GM21576 (cell line): ENCODE results near the gene TOR4A.

ENCODE experiments used
- ATAC-seq: cut with Tn5 transposase; IDR thresholded peaks from one replicate; pipeline ENCODE4 v1.9.1; 2021; ENCODE audit warnings: mild to moderate bottlenecking, moderate library complexity; ENCODE audit not compliant: unreplicated experiment

TOR4A gene

GRCh38 chr9:137293482-137294090 is 16.1 kb downstream of the TOR4A start:
- ATAC-seq, result no peak

GRCh38 chr9:137294091-137294680 is 16.7 kb downstream of the TOR4A start:
- no peak for ATAC-seq

DNA sequence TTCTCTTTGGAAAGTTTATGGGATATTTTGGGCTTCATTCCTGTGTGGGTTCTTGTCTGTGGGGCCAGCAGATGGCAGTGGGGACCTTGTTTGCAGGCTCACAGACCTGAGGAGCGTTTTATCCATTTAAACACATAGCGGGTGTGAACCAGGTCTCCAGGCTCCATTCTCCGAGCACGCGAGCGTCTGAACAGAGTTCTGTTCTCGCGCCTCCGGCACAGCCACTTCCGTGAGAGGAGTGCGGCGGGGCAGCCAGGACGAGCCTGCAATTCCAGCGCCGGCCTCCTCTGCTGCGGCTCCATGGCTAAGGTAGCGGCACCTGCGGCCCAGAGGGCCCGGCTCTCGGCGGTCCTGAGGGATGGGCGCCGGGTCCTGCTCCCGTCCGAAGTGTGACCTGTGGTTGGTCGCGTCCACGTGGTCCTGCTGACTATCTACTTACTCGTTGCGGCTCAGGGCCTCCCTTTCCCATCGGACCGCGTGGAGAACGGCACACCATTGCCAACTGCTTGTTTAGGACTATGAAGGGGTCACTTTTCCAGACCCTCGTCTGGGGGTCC is 17.2 kb downstream of the TOR4A start:
- no peak for ATAC-seq

GRCh38 chr9:137295238-137295811 is 17.8 kb downstream of the TOR4A start:
- ATAC-seq, result peak; percentile 56

DNA sequence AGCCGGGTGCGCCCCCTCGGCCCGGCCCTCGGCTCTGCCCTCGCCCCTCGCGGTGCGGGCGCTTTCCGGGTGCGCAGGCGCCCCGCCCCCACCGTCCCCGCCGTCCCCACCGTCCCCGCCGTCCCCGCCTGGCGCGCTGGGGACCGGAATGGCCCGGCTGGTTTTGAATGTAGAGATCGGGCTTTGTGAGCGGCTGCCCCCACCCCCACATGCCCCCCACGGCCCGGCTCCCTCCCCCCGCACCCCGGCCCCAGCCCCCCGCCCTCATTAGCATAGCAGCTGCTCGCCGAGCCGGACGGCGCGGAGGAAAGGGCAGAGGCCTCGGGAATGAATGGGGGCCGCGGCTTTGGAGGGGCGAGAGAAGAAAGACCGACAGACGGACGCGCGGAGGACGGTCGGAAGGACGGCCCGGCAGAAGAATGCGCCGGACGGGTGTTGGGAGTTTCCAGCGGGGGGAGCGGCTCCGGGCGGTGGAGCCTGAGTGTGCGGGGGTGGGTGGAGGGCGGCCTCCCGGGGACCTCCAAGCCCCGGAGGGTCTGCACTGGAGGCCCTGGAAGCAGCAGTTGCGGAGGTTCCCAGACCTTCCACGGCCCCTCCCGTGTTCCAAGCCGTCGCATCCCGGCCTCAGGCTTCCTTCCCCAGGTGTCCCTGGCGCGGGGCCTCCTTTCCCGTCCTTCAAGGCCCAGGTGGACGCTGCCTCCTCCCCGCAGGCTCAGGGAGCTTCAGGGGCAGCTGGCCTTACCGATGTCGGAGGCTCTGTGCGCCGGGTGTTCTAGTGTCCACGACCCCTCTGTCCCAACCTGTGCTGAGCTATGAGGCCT is 18.5 kb downstream of the TOR4A start:
- no peak for ATAC-seq

- no peak for ATAC-seq
Measured at GRCh38 chr9:137296670-137297664, 19.4 kb downstream of the TOR4A start.

- ATAC-seq, result no peak
Measured at GRCh38 chr9:137297966-137298365, 20.4 kb downstream of the TOR4A start.

DNA sequence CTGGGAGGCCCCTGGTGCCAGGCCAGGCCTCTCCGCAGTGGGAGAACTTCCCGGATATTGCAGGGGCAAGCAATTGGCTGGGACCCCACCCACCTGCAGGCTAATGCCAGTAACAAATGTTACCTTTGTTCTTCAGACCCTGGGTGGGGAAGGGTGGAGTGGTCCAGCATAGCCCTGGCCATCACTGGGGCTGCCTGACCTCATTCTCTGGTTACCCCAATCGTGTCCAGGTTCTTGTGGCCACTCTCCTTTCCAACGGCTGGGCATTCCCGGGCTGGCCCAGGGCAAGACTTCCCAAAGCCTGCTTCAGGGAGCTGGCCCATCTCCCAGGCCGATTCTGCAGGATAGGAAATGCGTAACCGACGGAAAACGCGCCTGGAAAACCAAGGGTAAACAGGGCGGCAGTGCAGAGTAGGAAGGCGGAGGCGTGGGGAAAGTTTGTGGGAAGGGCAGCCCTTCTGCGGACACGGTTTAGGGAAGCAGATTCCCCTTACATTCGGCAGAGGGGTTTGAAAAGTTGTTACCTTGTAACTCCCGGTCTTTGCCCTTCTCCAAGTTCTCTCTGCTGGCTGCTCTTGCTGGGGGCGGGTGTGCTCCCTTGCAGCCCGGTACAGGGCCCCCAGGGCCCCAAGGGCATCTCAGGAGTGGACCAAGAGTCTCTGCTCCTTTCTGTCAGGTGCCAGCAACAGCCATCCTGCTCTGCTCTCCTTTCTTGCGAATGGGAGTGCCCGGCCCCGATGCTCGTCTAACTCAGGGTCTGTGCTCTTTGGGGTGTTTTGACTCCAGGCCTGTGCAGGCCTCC is 21.1 kb downstream of the TOR4A start:
- ATAC-seq, result no peak

DNA sequence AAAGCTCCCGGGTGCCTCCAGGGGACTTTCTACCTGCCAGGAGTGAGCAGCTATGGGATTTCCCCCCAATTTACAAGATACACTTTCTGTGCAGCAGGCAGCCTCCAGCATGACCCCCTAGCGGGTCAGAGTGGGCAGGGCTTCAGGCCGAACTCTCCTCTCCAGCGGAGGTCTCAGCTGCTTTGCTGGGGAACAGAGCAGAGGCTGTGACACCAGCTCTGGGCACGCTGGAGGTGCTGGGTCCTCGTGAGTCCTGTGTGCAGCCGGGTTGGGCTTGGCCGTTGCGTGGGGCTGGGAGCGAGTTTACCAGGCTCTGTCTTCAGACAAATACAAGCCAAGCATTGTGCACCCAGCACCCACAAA is 21.7 kb downstream of the TOR4A start:
- ATAC-seq, result no peak

GRCh38 chr9:137299938-137300337 is 22.4 kb downstream of the TOR4A start:
- no peak for ATAC-seq

GRCh38 chr9:137300567-137301080 is 23.1 kb downstream of the TOR4A start:
- no peak for ATAC-seq

DNA sequence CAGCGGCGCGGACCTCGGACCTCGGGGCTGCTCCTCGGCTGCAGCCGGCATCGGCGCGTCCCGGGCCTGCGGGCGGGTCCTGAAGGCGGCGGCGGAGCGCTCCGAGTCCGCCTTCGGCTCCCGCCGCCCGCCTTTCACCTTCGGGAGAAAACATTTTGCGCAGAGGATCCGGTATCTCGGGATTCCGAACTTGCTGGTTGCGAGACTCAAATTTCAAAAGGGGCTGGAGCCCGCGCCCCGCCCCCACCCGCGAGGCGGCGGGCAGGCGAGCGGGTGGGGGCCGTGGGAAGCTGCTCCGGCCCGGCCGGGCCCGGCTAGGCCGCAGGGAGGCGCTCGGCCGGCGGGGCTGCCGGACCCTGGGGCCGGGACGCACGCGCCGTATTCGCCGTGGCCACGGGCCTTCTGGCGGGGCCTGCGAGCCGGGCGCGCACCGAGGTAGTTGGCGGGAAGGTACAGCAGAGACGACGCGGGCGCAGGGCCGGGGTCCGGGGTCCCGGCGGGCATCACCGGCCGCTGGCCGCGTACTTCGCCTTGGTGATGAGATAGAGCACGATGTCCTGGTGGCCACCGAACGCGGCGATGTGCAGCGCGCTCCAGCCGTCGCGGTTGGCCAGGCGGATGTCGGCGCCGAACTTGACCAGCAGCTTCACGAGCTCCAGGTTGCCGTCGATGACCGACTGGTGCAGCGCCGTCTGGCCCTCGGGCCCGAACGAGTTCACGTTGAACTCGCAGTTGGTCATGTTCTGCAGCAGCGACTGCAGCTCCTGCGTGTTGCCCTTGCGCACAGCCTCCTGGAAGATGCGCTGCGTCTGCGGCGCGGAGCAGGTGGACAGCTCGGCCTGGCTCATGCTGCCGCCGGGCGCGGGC is 23.8 kb downstream of the TOR4A start:
- ATAC-seq, result peak; percentile 8

DNA sequence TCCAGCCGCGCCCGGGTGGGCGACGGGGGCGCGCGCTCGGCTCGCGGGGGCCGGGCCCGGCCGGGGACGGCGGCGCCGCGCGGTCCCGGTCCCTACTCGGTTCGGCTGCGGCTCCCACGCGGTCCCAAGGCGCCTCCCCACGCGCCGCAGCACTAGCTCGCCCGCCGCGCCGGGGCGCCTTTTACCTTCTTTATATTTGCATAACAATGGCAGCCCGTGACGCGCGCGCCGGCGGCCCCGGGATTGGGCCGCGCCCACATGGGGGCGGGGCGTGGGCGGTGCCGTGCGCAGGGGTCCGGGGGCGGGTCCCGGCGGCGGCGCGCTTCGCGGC is 24.6 kb downstream of the TOR4A start, which contains the start of gene NRARP:
TSS of gene NRARP (minus strand) at position 154 of the 331 bp plus-strand sequence. CDS start 343 bp downstream, outside the sequence.
- peak; percentile 61 for ATAC-seq

DNA sequence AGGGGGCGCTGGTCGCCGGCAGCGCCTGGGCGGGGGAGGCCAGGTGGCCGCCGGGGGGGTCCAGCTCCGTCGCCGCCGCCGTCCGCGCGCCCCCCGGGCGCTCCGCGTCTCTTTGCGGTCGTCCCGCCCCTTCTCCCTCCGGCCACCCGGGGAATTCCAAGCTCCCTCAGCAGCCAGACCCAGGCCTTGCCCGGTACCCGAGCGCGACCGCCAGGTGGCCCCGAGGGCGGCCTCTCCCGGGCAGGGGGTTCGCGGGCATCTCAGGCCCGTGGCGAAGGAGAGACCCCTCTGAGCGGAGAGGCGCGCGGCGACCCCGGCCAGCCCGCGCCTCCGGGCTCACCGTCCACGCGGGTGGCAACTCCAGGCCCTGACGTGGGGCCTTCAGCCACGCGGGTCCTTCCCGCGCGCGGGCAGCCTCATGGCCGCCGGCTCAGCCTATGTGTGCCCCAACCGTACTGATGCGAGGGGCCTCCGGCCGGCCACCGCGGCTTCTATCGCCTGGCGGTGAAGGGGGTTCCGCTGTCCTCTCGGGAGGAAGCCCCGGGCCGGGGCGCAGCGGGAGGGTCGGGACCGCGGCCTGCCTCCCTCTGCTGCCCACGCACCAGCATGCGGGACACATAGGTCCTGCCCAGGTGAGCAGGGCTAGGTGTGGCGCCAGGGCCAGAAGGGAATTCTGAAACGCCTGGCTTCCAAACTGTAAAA is 25.1 kb downstream of the TOR4A start:
- ATAC-seq, result peak; percentile 38

DNA sequence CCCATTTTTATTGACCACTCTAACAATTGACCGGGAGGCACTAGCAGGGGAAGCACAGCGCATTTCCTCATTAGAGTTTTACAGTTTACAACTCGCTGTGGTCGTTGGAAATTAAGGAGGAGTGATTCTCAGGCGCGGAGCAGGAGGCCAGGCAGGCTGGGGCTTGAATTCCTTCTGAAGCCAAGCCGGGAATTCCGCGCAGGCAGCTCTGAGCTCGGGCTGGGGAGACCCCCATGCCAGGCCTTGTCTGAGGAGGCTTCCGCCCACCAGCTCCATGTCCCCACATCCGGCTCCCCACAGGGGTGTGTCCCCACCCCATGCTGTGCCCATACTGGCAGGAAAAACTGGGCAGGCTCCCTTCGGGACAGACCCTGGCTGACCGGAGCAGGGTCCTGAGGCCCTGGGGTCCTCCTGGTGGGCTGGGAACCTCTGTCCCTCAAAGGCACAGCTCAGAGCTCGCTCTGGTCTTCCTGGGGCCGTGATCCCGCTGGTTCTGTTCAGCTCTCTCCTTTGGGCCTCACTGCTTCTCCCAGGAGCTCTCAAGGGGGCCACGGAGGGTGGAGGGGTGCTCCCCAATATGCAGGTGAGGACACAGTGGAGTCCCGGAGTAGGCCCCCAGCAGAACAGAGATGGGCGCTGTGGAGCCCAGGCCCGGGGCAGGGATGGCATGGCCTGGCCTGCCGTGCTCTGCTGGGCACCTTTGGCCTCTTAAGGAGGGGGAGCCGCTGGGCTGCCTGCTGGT is 25.8 kb downstream of the TOR4A start:
- ATAC-seq, result no peak

DNA sequence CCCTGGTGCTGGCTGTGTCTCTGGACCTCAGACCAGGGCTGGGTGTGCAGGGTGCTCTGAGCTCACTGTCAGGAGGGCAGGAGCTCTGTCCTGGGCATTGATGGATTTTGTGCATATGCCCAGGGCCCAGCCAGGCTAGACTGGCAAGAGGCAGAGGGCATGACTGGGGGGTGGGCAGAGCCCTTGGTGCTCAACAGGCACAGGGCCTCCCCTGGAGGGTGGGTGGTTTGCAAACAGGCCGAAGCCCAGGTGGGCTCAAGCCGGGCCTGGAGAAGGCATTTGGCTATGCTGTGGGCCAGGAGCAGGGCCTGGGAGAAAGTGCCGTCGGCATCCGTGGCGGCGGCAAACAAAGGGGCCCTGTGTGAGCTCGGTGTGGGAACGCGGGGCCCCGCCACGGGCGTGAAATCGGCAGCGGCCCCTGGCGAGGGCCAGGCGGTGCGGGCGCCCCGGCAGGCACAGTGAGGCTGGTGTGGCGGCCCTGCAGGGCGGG is 26.4 kb downstream of the TOR4A start:
- ATAC-seq, result no peak
